GM06990 (cell line): ENCODE data around the gene GSK3B.
"Not testable (repeated sequence)": the region's sequence is repeated elsewhere in the genome, so short reads cannot be mapped to it uniquely, and the experiment has no call there.

ENCODE experiments used
- DNase-seq: peaks from one replicate; pipeline ENCODE4 v3.0.0-alpha.2; 2011; ENCODE audit not compliant: insufficient read length; ENCODE audit errors: extremely low read depth
- H3K27me3 ChIP-seq: replicated peaks from 2 replicates; pipeline ENCODE4 v1.6.0; 2011; ENCODE audit warnings: low read length; ENCODE audit not compliant: control insufficient read depth, insufficient read depth
- H3K36me3 ChIP-seq: 2 replicates; pipeline ENCODE4 v1.5.1; 2011; ENCODE audit warnings: low read length; ENCODE audit not compliant: control insufficient read depth, insufficient read depth
- H3K4me3 ChIP-seq: replicated peaks from 2 replicates; pipeline ENCODE4 v1.5.1; 2011; ENCODE audit warnings: low read depth, mild to moderate bottlenecking, control low read depth, low read length
- TF ChIP-seq, protein P1 (sequence below): IDR thresholded peaks from 2 replicates; pipeline ENCODE4 v1.5.1; 2011; ENCODE audit warnings: low read length, control low read depth, mild to moderate bottlenecking, inconsistent platforms; ENCODE audit not compliant: insufficient read depth, poor library complexity, severe bottlenecking

GSK3B gene

DNA sequence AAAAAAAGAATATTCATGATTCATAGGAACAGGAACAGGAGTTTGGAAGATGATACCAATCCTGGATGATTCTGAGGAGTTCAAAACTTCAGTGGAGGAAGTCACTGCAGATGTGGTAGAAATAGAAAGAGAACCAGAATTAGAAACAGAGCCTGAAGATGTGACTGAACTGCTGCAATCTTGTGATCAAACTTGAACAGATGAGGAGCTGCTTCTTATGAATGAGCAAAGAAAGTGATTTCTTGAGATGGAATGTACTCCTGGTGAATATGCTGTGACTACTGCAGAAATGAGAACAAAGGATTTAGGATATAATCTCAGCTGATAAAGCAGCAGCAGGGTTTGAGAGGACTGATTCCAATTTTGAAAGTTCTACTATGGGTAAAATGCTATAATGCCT is 72.7 kb downstream of the GSK3B start:
- H3K27me3 ChIP-seq: no peaks in the 10 kb centered on the region
- peaks cover 1% of the 10 kb centered on the region for H3K36me3 ChIP-seq
- H3K4me3 ChIP-seq: no peak overlapping the region
- no peak for DNase-seq
- TF ChIP-seq, protein P1, sequence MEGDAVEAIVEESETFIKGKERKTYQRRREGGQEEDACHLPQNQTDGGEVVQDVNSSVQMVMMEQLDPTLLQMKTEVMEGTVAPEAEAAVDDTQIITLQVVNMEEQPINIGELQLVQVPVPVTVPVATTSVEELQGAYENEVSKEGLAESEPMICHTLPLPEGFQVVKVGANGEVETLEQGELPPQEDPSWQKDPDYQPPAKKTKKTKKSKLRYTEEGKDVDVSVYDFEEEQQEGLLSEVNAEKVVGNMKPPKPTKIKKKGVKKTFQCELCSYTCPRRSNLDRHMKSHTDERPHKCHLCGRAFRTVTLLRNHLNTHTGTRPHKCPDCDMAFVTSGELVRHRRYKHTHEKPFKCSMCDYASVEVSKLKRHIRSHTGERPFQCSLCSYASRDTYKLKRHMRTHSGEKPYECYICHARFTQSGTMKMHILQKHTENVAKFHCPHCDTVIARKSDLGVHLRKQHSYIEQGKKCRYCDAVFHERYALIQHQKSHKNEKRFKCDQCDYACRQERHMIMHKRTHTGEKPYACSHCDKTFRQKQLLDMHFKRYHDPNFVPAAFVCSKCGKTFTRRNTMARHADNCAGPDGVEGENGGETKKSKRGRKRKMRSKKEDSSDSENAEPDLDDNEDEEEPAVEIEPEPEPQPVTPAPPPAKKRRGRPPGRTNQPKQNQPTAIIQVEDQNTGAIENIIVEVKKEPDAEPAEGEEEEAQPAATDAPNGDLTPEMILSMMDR: no peak

DNA sequence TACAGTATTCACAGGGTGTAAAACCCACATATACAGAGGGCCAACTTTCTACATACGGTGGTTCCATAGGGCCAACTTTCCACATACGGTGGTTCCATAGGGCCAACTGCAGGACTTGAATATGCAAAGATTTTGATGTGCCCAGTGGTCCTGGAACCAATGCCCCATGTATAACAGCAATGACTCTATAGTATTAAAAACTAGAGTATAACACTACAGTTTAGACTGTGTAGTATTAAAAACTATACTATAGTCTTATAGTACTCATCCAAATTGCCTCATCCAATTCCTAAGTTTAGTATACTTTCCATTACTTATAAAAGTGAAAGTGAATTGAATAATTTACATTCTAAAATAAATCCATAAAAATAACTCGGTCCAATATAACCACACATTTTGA is 75.9 kb downstream of the GSK3B start:
- Histone ChIP-seq H3K4me3 (no peak overlapping the region), H3K27me3 (no peaks in the 10 kb centered on the region), H3K36me3 (no peaks in the 10 kb centered on the region)
- TF ChIP-seq, protein P1: no peak
- no peak for DNase-seq

DNA sequence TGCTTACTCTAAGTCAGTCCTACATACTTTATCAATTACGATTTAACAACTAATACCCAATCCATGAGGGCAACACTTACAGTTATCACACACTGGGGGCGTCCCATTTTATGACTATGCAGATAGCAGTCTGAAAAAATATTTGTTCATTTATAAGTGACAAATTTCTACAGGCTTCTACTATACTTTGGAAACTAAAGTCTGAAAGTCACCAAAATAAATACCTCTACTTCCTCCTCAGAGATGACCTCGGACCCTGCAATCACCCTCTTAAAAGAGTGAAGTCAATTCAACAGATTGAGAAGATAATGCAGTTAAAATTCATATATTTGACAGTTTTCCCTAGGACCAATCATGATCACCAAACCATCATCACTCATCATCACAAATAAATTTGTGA is 76.6 kb downstream of the GSK3B start:
- Histone ChIP-seq H3K36me3 (no peaks in the 10 kb centered on the region), H3K4me3 (no peak overlapping the region), H3K27me3 (no peaks in the 10 kb centered on the region)
- no peak for DNase-seq
- TF ChIP-seq, protein P1: no peak

DNA sequence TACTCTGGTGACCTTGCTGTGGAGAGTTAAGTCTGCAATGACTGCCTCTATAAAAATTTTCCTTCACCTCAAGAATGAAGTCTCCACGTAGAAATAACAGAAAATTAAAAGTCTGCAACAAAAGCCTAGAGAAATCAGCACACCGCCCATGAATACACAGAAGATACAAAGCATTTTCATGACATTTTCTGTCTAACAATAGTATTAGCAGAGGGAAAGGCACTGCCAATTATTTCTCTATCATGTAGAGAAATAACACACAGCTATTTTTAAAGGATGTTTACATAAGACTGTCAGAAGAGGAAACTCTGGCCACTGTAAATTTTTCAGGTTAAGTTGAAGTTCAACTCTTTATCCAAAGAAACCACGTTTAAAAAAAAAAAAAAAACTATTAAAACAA is 80.8 kb downstream of the GSK3B start:
- TF ChIP-seq, protein P1: no peak
- H3K27me3 ChIP-seq: no peaks in the 10 kb centered on the region
- no peak for DNase-seq
- no peaks in the 10 kb centered on the region for H3K36me3 ChIP-seq
- no peak overlapping the region for H3K4me3 ChIP-seq

DNA sequence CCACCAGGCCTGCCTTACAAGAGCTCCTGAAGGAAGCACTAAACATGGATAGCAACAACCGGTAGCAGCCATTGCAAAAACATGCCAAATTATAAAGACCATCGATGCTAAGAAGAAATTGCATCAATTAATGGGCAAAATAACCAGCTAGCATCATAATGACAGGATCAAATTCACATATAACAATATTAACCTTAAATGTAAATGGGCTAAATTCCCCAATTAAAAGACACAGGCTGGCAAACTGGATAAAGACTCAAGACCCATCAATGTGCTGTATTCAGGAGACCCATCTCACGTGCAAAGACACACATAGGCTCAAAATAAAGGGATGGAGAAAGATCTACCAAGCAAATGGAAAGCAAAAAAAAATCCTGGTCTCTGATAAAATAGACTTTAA is 88.5 kb downstream of the GSK3B start:
- not testable (repeated sequence) for H3K4me3 ChIP-seq, DNase-seq, H3K36me3 ChIP-seq, H3K27me3 ChIP-seq

DNA sequence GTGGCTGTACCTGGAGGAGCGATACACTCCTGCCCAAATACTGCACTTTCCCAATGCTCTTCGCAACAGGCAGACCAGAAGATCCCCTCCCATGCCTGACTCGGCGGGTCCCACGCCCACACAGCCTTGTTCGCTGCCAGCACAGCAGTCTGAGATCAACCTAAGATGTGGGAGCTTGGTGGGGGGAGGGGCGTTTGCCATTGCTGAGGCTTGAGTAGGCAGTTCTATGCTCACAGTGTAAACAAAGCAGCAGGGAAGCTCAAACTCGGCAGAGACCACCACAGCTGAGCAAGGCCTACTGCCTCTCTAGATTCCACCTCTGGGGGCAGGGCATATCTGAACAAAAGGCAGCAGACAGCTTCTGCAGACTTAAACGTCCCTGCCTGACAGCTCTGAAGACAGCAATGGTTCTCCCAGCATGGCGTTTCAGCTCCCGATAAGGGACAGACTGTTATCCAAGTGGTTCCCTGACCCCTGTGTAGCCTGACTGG is 90.2 kb downstream of the GSK3B start:
- H3K4me3 ChIP-seq: not testable (repeated sequence)

DNA sequence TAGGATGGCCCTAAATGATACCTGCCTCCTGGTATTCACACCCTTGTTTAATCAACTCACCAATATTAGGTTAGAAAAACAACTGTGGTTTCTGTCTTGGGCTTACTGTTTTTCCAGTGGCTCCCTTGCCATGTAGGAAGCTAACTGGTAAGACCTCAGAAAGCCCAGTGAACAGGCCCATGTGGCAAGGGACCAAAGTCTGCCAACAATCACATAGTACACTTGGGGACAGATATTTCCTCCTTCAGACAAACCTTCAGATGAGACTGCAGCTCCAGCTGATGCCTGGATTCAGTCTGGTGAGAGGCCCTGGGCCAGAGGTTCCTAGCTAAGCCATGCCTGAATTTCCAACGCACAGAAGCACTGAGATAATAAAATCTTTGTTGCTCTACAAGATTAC is 96.1 kb downstream of the GSK3B start:
- H3K4me3 ChIP-seq: no peak overlapping the region
- DNase-seq: no peak
- TF ChIP-seq, protein P1: no peak
- H3K27me3 ChIP-seq: no peaks in the 10 kb centered on the region
- peaks cover 2% of the 10 kb centered on the region; the same call in 1 of the 2 replicates for H3K36me3 ChIP-seq

More for the DNA sequence above, 90.2 kb downstream of the GSK3B start:
- not testable (repeated sequence) for H3K36me3 ChIP-seq, DNase-seq, H3K27me3 ChIP-seq
